GM18907 (cell line): Measurements from ENCODE around the gene CEP128.
A peak's percentile ranks its signal among the peaks of the same experiment; 100 is the strongest.

ENCODE experiments used
- ATAC-seq: cut with Tn5 transposase; IDR thresholded peaks from one replicate; pipeline ENCODE4 v1.9.1; 2021; ENCODE audit warnings: mild to moderate bottlenecking, moderate library complexity; ENCODE audit not compliant: unreplicated experiment

CEP128 gene

GRCh38 chr14:80941241-80942185, at the start of gene CEP128:
Gene CEP128, minus strand, starts transcription at chr14:80941738.
- ATAC-seq: peak; percentile 98

GRCh38 chr14:80988735-80989429, 47.3 kb upstream of the CEP128 start:
- ATAC-seq: peak; percentile 69

GRCh38 chr14:80988192-80988591, 46.7 kb upstream of the CEP128 start:
- ATAC-seq: no peak

- ATAC-seq: peak; percentile 81
Observed at GRCh38 chr14:80987235-80988032, 45.9 kb upstream of the CEP128 start.

GRCh38 chr14:80982711-80983110, 41.2 kb upstream of the CEP128 start:
- ATAC-seq: no peak

GRCh38 chr14:80981673-80982072, 40.1 kb upstream of the CEP128 start:
- no peak for ATAC-seq

- no peak for ATAC-seq
Observed at GRCh38 chr14:80981156-80981555, 39.6 kb upstream of the CEP128 start.

GRCh38 chr14:80979951-80980350, 38.4 kb upstream of the CEP128 start:
- ATAC-seq: no peak

- no peak for ATAC-seq
Observed at GRCh38 chr14:80978403-80978802, 36.9 kb upstream of the CEP128 start.

GRCh38 chr14:80977221-80977620, 35.7 kb upstream of the CEP128 start:
- ATAC-seq: peak; percentile 61

GRCh38 chr14:80974679-80975078, 33.1 kb upstream of the CEP128 start:
- ATAC-seq: no peak

GRCh38 chr14:80973931-80974641, 32.5 kb upstream of the CEP128 start:
- ATAC-seq: no peak

GRCh38 chr14:80965037-80965436, 23.5 kb upstream of the CEP128 start:
- ATAC-seq: no peak

GRCh38 chr14:80959496-80959895, 18.0 kb upstream of the CEP128 start:
- ATAC-seq: peak; percentile 99

- ATAC-seq: no peak
Observed at GRCh38 chr14:80958939-80959338, 17.4 kb upstream of the CEP128 start.

- ATAC-seq: no peak
Observed at GRCh38 chr14:80958226-80958625, 16.7 kb upstream of the CEP128 start.

GRCh38 chr14:80957613-80958012, 16.1 kb upstream of the CEP128 start:
- ATAC-seq: no peak

- no peak for ATAC-seq
Observed at GRCh38 chr14:80956922-80957321, 15.4 kb upstream of the CEP128 start.

- no peak for ATAC-seq
Observed at GRCh38 chr14:80956102-80956501, 14.6 kb upstream of the CEP128 start.

- ATAC-seq: no peak
Observed at GRCh38 chr14:80955416-80955941, 13.9 kb upstream of the CEP128 start, which contains the start of gene TSHR. Gene TSHR, plus strand, starts transcription at chr14:80955621. Its CDS starts 60 bp downstream, at chr14:80955681.
